HUES48 (cell line): ENCODE measurements around the gene ETHE1.
A peak's percentile ranks its signal among the peaks of the same experiment; 100 is the strongest.
"Not testable (repeated sequence)": the region's sequence is repeated elsewhere in the genome, so short reads cannot be mapped to it uniquely, and the experiment has no call there.

Source experiments
- H3K27ac ChIP-seq: one replicate; pipeline ENCODE4 v1.7.0; 2013; ENCODE audit warnings: low read depth, low read length, inconsistent platforms
- H3K27me3 ChIP-seq: 2 replicates; pipeline ENCODE4 v1.6.1; 2013; ENCODE audit warnings: mild to moderate bottlenecking, low read length; ENCODE audit not compliant: control insufficient read depth, insufficient read depth
- H3K36me3 ChIP-seq: 2 replicates; pipeline ENCODE4 v1.6.1; 2013; ENCODE audit warnings: low read length; ENCODE audit not compliant: control insufficient read depth, insufficient read depth
- H3K4me1 ChIP-seq: 2 replicates; pipeline ENCODE4 v1.6.1; 2013; ENCODE audit warnings: mild to moderate bottlenecking, low read length; ENCODE audit not compliant: control insufficient read depth, insufficient read depth
- H3K4me3 ChIP-seq: 2 replicates; pipeline ENCODE4 v1.5.1; 2013; ENCODE audit warnings: mild to moderate bottlenecking, low read depth, low read length
- H3K9ac ChIP-seq: 2 replicates; pipeline ENCODE4 v1.6.1; 2013; ENCODE audit warnings: mild to moderate bottlenecking, low read depth, low read length, moderate library complexity
- H3K9me3 ChIP-seq: 2 replicates; pipeline ENCODE4 v1.6.1; 2013; ENCODE audit warnings: low read length; ENCODE audit not compliant: control insufficient read depth, insufficient read depth

ETHE1 gene

DNA sequence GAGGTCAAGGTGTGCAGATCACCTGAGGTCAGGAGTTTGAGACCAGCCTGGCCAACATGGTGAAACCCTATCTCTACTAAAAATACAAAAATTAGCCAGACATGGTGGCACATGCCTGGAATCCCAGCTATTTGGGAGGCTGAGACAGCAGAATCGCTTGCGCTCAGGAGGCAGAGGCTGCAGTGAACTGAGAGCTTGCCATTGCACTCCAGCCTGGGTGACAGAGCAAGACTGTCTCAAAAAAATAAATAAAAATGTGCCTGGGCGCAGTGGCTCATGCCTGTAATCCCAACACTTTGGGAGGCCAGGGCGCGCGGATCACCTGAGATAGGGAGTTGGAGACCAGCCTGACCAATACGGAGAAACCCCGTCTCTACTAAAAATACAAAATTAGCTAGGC is 3.3 kb downstream of the ETHE1 start:
- peaks cover 25% of the 10 kb centered on the region for H3K27me3 ChIP-seq
- not testable (repeated sequence) for H3K4me3 ChIP-seq, H3K9ac ChIP-seq, H3K27ac ChIP-seq, H3K9me3 ChIP-seq, H3K4me1 ChIP-seq, H3K36me3 ChIP-seq

DNA sequence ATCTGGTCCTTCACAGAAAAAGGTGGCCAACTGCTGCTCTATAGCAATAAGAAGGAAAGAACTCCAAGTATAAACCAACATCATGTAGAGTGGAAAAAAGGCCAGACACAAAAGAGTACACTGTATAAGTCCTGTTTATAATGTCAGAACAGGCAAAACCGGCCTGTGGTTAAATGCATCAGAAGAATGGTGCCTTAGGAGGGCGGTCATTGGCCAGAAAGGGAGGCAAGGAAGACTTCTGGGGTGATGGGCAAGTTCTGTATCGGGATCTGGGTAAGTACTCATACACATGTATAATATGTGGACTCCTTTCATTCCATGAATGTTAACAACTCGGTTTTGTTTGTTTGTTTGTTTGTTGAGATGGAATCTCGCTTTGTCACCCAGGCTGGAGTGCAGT is 4.1 kb downstream of the ETHE1 start:
- no peaks in the 10 kb centered on the region for H3K9me3 ChIP-seq
- H3K27me3 ChIP-seq, result peaks cover 19% of the 10 kb centered on the region
- no peak overlapping the region for H3K4me3 ChIP-seq
- H3K27ac ChIP-seq, result no peak overlapping the region
- H3K36me3 ChIP-seq, result no peaks in the 10 kb centered on the region
- peaks cover 9% of the 10 kb centered on the region for H3K4me1 ChIP-seq
- no peak overlapping the region for H3K9ac ChIP-seq

DNA sequence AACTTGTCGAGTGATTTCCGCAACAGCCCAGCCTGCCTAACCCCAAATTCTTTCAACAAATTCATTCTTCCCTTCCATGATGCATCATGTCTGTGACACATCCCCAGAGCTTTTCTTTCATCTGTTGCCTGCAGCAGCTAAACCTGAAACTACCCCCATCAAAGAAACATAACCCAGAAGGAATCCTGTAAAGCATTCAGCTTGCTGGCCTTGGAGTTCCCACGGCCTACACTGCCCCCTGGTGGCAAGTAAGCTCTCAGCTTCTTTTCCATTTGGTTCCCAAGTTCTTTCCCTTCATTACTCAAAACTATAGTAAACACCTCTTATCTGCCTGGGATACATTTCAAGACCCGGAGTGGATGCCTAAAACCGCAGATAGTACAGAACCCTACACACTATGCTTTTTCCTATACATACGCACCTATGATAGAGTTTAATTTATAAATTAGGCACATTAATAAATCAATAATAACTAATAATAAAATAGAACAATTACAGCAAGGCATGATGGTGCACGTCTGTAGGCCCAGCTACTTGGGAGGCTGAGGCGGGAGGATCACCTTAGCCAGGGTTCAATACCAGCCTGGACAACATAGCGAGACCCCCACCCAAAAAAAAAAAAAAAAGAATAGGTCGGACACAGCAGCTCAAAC is 7.4 kb downstream of the ETHE1 start:
- Histone ChIP-seq H3K4me3 (no peak overlapping the region), H3K9ac (no peak overlapping the region), H3K4me1 (peaks cover 3% of the 10 kb centered on the region; the same call in 1 of the 2 replicates), H3K36me3 (no peaks in the 10 kb centered on the region), H3K27ac (no peak overlapping the region), H3K9me3 (no peaks in the 10 kb centered on the region), H3K27me3 (no peaks in the 10 kb centered on the region)

DNA sequence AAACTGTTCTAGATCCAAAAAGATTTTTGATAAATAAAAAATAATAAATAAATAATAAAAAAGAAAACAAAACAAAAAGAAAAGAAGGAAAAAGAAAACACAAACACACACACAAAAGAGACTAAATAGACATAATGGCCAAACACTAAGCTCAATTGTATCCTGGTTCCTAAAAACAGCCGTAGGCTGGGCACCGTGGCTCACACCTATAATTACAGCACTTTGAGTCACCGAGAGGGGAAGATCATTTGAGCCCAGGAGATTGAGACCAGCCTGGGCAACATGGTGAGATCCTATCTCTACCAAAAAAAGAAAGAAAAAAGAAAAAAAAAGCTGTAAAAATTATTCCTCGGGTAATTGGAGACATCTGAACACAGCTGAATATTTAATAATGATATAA is 8.9 kb downstream of the ETHE1 start:
- H3K36me3 ChIP-seq, result no peaks in the 10 kb centered on the region
- H3K9me3 ChIP-seq, result no peaks in the 10 kb centered on the region
- H3K9ac ChIP-seq, result no peak overlapping the region
- peaks cover 3% of the 10 kb centered on the region; the same call in 1 of the 2 replicates for H3K4me1 ChIP-seq
- H3K4me3 ChIP-seq, result no peak overlapping the region
- H3K27me3 ChIP-seq, result no peaks in the 10 kb centered on the region
- H3K27ac ChIP-seq, result no peak overlapping the region

DNA sequence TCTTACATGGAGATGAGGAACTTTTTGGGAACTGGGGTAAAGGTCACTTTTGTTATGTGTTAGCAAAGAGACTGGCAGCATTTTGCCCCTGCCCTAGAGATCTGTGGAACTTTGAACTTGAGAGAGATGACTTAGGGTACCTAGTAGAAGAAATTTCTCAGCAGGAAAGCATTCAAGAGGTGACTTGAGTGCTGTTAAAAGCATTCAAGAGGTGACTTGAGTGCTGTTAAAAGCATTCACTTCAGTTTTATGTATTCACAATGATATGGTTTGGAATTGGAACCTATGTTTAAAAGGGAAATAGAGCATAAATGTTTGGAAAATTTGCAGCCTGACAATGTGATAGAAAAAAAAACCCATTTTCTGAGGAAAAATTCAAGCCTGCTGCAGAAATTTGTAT is 14.6 kb downstream of the ETHE1 start:
- not testable (repeated sequence) for H3K27me3 ChIP-seq, H3K4me1 ChIP-seq, H3K9me3 ChIP-seq, H3K4me3 ChIP-seq, H3K27ac ChIP-seq, H3K9ac ChIP-seq
- H3K36me3 ChIP-seq, result peaks cover 11% of the 10 kb centered on the region; the same call in 1 of the 2 replicates

DNA sequence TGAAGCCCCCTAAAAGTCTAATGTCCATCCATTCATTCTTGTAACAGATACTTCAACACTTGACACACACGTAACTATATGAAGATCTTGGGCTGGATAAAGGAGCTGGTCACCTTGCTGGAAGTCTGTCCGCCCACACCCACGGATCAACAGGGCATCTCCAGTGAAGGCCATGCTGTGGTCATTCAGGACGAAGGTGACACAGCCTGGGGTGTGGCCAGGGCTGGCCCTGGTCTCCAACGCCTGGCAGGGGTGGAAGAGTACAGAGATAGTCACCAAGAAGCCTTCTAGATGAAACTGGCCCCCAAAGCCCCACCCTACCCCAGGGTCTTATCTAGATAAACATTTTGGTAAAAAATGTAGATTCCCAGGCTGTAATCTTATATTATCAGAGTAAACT is 15.7 kb downstream of the ETHE1 start:
- Histone ChIP-seq H3K4me3 (no peak overlapping the region), H3K27ac (no peak overlapping the region), H3K36me3 (peaks cover 11% of the 10 kb centered on the region; the same call in 1 of the 2 replicates), H3K9ac (no peak overlapping the region), H3K27me3 (no peaks in the 10 kb centered on the region), H3K9me3 (no peaks in the 10 kb centered on the region), H3K4me1 (no peaks in the 10 kb centered on the region)

DNA sequence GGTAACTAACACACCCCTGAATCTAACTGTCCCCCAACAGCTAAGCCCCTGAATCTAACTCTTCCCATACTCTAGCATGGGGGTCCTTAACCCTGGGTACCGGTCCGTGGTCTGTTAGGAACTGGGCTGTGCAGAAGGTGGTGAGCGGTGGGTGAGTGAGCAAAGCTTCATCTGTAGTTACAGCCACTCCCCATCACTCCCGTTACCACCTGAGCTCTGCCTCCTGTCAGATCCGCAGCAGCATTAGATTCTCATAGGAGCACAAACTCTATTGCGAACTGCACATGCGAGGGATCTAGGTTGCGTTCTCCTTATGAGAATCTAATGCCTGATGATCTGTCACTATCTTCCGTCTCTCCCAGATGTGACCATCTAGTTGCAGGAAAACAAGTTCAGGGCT is 16.3 kb downstream of the ETHE1 start:
- Histone ChIP-seq H3K4me1 (no peaks in the 10 kb centered on the region), H3K4me3 (no peak overlapping the region), H3K27ac (no peak overlapping the region), H3K9ac (no peak overlapping the region), H3K9me3 (no peaks in the 10 kb centered on the region), H3K36me3 (peaks cover 11% of the 10 kb centered on the region; the same call in 1 of the 2 replicates), H3K27me3 (no peaks in the 10 kb centered on the region)

DNA sequence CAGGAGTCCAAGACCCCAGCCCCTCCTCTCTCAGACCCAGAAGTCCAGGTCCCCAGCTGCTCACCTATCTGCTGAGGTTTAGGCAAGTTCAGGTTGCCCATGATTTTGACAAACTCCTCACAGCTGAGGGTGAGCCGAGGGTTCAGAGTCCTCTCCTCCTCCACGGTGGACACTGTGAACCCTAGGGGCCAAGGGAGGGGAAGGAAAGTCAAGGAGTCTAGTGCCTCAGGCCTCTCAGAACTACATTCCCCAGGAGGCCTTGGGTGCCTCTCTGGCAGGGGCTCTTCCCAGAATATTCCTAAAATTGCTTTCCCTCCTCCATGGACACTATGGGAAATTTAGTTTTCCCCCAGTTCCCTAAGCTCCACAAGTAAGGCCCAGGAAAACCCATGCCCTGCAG is 19.1 kb downstream of the ETHE1 start:
- Histone ChIP-seq H3K9me3 (no peaks in the 10 kb centered on the region), H3K4me1 (no peaks in the 10 kb centered on the region; the same call in 1 of the 2 replicates), H3K36me3 (peaks cover 11% of the 10 kb centered on the region; the same call in 1 of the 2 replicates), H3K27ac (no peak overlapping the region), H3K4me3 (no peak overlapping the region), H3K27me3 (peaks cover 10% of the 10 kb centered on the region), H3K9ac (no peak overlapping the region)

DNA sequence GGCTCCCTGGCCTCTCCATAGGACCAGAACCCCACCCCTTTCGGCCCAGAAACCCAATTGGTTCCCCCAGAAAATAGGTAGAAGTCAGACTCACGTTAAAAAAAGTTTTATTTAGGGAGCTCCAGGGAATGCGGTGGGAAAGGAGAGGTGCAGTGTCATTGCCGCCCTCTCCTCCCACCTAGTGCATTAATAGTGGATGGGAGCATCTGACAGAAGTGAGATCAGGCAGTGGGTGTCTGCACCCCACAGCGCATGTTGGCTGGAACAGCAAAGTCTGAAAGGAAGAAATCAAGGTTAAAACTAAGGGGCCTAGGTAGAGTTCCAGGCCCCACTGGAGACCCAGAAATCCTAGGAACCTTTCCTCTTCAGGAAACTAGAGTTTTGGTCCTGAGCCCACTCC is 20.4 kb downstream of the ETHE1 start:
- H3K27ac ChIP-seq, result no peak overlapping the region
- no peak overlapping the region for H3K4me3 ChIP-seq
- H3K9me3 ChIP-seq, result no peaks in the 10 kb centered on the region
- no peak overlapping the region for H3K9ac ChIP-seq
- H3K36me3 ChIP-seq, result peaks cover 11% of the 10 kb centered on the region; the same call in 1 of the 2 replicates
- H3K27me3 ChIP-seq, result peaks cover 14% of the 10 kb centered on the region
- H3K4me1 ChIP-seq, result no peaks in the 10 kb centered on the region; the same call in 1 of the 2 replicates

DNA sequence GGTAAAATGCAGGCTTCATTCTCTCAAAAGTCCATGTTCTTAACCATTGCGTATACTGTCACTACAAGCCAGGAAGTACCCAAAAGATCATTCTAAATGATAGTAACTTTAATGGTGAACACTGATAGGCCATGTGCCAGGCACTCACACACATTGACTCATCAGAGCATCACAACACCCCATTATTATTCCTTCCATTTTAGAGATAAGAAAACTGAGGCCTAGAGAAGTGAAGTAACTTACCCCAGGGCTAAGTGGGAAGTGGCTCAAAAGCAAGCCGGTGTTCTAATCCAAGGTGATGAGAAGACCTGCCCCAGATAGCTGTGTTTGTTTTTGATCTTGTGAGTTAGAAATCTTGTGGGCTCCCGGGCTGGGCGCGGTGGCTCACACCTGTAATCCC is 21.1 kb downstream of the ETHE1 start:
- H3K4me3 ChIP-seq, result no peak overlapping the region
- peaks cover 14% of the 10 kb centered on the region for H3K27me3 ChIP-seq
- peaks cover 9% of the 10 kb centered on the region; the same call in 1 of the 2 replicates for H3K36me3 ChIP-seq
- no peaks in the 10 kb centered on the region; the same call in 1 of the 2 replicates for H3K4me1 ChIP-seq
- no peak overlapping the region for H3K27ac ChIP-seq
- no peak overlapping the region for H3K9ac ChIP-seq
- H3K9me3 ChIP-seq, result no peaks in the 10 kb centered on the region

DNA sequence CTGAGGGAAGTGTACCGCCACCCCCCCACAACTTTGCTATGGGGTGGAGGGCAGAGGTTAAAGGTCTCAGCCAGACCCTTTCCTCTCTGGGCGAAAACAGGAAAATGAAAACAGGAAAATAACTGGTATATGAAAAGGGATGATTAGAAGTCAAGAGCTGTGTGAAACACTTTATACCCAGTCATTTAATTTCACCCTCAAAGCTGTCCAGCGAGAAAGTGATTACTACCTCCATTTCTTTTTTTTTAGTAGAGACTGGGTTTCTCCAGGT is 21.9 kb downstream of the ETHE1 start:
- Histone ChIP-seq H3K36me3 (peaks cover 8% of the 10 kb centered on the region; the same call in 1 of the 2 replicates), H3K4me3 (peak overlapping the region; percentile 78; the same call in 1 of the 2 replicates), H3K9ac (no peak overlapping the region), H3K4me1 (no peaks in the 10 kb centered on the region; the same call in 1 of the 2 replicates), H3K9me3 (no peaks in the 10 kb centered on the region), H3K27me3 (peaks cover 14% of the 10 kb centered on the region), H3K27ac (no peak overlapping the region)
